WERI-Rb-1 (cell line): ENCODE measurements around the gene GPRC6A.

ENCODE experiments used
- DNase-seq: peaks from one replicate; pipeline ENCODE4 v3.0.0-alpha.2; 2020
- H3K27ac ChIP-seq: fragments of 250-450 bp; sonication (Bioruptor Pico); 2 replicates; pipeline ENCODE4 v1.5.1; 2020; ENCODE audit warnings: mild to moderate bottlenecking, moderate library complexity
- H3K27me3 ChIP-seq: fragments of 250-450 bp; sonication (Bioruptor Pico); 2 replicates; pipeline ENCODE4 v1.5.1; 2021; ENCODE audit warnings: mild to moderate bottlenecking, low read depth, moderate library complexity; ENCODE audit not compliant: insufficient read depth, severe bottlenecking
- H3K36me3 ChIP-seq: fragments of 250-450 bp; sonication (Bioruptor Pico); 2 replicates; pipeline ENCODE4 v1.5.1; 2020; ENCODE audit warnings: mild to moderate bottlenecking, moderate library complexity
- H3K4me3 ChIP-seq: 2 replicates; pipeline ENCODE4 v1.5.1; 2011; ENCODE audit warnings: low read depth, mild to moderate bottlenecking, control low read depth, low read length
- H3K9me3 ChIP-seq: fragments of 250-450 bp; sonication (Bioruptor Pico); 2 replicates; pipeline ENCODE4 v1.5.1; 2021; ENCODE audit warnings: mild to moderate bottlenecking, moderate library complexity; ENCODE audit not compliant: severe bottlenecking
- TF ChIP-seq, protein P1 (sequence below): IDR thresholded peaks from 2 replicates; pipeline ENCODE4 v1.5.1; 2011; ENCODE audit warnings: low read depth, mild to moderate bottlenecking, control low read depth, inconsistent platforms, low read length

GPRC6A gene

DNA sequence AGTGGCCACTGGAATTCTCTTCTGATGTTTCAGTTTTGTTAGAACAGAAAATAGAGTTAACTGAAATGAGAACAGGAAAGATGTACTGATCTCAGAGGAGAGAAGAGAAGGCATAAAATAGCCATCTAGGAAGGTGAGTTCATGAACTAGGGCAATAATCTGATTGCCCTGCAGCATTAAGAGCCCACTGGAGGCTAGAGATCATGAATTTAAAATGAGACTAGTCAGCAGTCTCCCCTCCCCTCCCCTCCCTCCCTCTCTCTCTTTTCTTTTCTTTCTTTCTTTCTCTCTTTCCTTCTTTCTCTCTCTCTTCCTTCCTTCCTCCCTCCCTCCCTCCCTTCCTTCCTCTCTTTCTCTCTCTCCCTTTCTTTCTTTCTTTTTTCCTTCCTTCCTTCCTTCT is 28.9 kb downstream of the GPRC6A start:
- H3K27ac ChIP-seq = no peak overlapping the region
- H3K36me3 ChIP-seq = no peaks in the 10 kb centered on the region
- no peaks in the 10 kb centered on the region for H3K9me3 ChIP-seq
- DNase-seq = no peak
- H3K27me3 ChIP-seq = no peaks in the 10 kb centered on the region
- TF ChIP-seq, protein P1, sequence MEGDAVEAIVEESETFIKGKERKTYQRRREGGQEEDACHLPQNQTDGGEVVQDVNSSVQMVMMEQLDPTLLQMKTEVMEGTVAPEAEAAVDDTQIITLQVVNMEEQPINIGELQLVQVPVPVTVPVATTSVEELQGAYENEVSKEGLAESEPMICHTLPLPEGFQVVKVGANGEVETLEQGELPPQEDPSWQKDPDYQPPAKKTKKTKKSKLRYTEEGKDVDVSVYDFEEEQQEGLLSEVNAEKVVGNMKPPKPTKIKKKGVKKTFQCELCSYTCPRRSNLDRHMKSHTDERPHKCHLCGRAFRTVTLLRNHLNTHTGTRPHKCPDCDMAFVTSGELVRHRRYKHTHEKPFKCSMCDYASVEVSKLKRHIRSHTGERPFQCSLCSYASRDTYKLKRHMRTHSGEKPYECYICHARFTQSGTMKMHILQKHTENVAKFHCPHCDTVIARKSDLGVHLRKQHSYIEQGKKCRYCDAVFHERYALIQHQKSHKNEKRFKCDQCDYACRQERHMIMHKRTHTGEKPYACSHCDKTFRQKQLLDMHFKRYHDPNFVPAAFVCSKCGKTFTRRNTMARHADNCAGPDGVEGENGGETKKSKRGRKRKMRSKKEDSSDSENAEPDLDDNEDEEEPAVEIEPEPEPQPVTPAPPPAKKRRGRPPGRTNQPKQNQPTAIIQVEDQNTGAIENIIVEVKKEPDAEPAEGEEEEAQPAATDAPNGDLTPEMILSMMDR = no peak
- H3K4me3 ChIP-seq = no peak overlapping the region

- H3K9me3 ChIP-seq = no peaks in the 10 kb centered on the region
- TF ChIP-seq, protein P1 = no peak
Measured at GRCh38 chr6:116797585-116797984, 31.3 kb downstream of the GPRC6A start.

GRCh38 chr6:116793224-116793623 is 35.7 kb downstream of the GPRC6A start:
- Histone ChIP-seq H3K9me3 (no peaks in the 10 kb centered on the region), H3K4me3 (no peak overlapping the region), H3K36me3 (no peaks in the 10 kb centered on the region), H3K27me3 (no peaks in the 10 kb centered on the region), H3K27ac (no peak overlapping the region)
- no peak for DNase-seq
- TF ChIP-seq, protein P1 = no peak

More at GRCh38 chr6:116797585-116797984, 31.3 kb downstream of the GPRC6A start:
- H3K27ac ChIP-seq = no peak overlapping the region
- no peak for DNase-seq
- H3K36me3 ChIP-seq = no peaks in the 10 kb centered on the region
- no peaks in the 10 kb centered on the region for H3K27me3 ChIP-seq
- no peak overlapping the region for H3K4me3 ChIP-seq

DNA sequence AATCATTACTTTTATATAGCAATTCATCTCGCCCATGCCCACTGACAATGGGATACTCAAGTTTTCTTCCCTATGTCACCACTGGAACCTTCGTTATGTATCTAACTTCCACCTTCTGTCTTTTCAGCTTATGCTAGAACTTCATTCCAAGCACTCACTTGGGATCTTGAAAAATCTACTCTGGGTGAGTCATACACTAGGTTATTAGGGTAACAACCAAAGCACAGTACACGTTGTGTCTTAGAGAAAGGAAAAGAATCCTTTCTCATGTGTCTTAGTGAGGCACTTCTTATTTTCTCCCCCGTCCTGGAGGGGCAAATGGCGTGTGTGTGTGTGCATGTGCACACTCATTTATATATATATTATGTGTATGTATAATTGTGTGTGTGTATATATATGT is 45.0 kb downstream of the GPRC6A start:
- no peak for DNase-seq
- H3K4me3 ChIP-seq = no peak overlapping the region

GRCh38 chr6:116779573-116780164 is 49.2 kb downstream of the GPRC6A start:
- H3K27me3 ChIP-seq = no peaks in the 10 kb centered on the region
- no peak overlapping the region for H3K27ac ChIP-seq
- DNase-seq = no peak
- TF ChIP-seq, protein P1 = no peak
- no peaks in the 10 kb centered on the region for H3K9me3 ChIP-seq
- no peaks in the 10 kb centered on the region for H3K36me3 ChIP-seq
- H3K4me3 ChIP-seq = peak overlapping the region; percentile 18; the same call in 1 of the 2 replicates

More for the DNA sequence above, 45.0 kb downstream of the GPRC6A start:
- Histone ChIP-seq H3K9me3 (no peaks in the 10 kb centered on the region), H3K36me3 (no peaks in the 10 kb centered on the region), H3K27ac (no peak overlapping the region), H3K27me3 (no peaks in the 10 kb centered on the region)
- TF ChIP-seq, protein P1 = no peak

- TF ChIP-seq, protein P1 = no peak
- H3K36me3 ChIP-seq = no peaks in the 10 kb centered on the region
- no peak for DNase-seq
- H3K27ac ChIP-seq = no peak overlapping the region
- no peaks in the 10 kb centered on the region for H3K27me3 ChIP-seq
- H3K4me3 ChIP-seq = no peak overlapping the region
- no peaks in the 10 kb centered on the region for H3K9me3 ChIP-seq
Measured at GRCh38 chr6:116773886-116774285, 55.0 kb downstream of the GPRC6A start.
